Astrocyte (in vitro differentiated cells and primary cell): Measurements from ENCODE around the gene CACNA1A.

Experiments
- EZH2 ChIP-seq: IDR thresholded peaks from 2 replicates; pipeline ENCODE4 v1.6.1; 2012; ENCODE audit warnings: mild to moderate bottlenecking, low read length, inconsistent platforms; ENCODE audit not compliant: insufficient read depth
- TF ChIP-seq, protein P1 (sequence below): IDR thresholded peaks from 2 replicates; pipeline ENCODE4 v1.5.1; 2011; ENCODE audit warnings: low read depth, mild to moderate bottlenecking, inconsistent platforms, low read length, moderate library complexity; ENCODE audit not compliant: insufficient read depth

DNA sequence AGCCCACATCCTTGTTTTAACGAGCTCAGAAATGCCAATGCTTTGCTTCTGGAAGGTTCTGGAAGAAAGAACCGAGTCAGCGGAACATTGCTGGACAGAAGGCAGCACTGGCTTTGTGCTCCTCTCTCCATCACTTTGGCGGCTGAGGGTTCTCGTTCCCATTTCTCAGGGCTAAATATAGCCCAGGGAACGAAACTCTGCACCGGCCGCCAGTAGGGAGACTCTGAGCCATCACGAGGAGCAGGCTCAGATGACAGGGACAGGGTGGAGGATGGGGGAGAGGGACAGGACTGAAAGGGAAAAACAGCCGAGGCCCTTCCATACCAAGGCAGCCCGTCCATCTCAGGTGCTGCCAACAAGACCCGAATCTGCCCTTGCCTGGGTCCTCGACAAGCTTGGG, 166.4 kb downstream of the CACNA1A start:
- TF ChIP-seq, protein P1, sequence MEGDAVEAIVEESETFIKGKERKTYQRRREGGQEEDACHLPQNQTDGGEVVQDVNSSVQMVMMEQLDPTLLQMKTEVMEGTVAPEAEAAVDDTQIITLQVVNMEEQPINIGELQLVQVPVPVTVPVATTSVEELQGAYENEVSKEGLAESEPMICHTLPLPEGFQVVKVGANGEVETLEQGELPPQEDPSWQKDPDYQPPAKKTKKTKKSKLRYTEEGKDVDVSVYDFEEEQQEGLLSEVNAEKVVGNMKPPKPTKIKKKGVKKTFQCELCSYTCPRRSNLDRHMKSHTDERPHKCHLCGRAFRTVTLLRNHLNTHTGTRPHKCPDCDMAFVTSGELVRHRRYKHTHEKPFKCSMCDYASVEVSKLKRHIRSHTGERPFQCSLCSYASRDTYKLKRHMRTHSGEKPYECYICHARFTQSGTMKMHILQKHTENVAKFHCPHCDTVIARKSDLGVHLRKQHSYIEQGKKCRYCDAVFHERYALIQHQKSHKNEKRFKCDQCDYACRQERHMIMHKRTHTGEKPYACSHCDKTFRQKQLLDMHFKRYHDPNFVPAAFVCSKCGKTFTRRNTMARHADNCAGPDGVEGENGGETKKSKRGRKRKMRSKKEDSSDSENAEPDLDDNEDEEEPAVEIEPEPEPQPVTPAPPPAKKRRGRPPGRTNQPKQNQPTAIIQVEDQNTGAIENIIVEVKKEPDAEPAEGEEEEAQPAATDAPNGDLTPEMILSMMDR: no peak
- no peak for TF ChIP-seq EZH2
